ENCODE data around the gene PTPRM.

- TF ChIP-seq CTCF (IDR thresholded peaks at IDR 0.05) (no peak), EZH2 (IDR thresholded peaks at IDR 0.05) (no peak), EZH2phosphoT487 (IDR thresholded peaks at IDR 0.05) (no peak)
Measured at GRCh38 chr18:7775128-7775527, 208.0 kb downstream of the PTPRM start.

Measured in neural progenitor cell (in vitro differentiated cells).